HEK293 (cell line): ENCODE measurements around the gene USP3.

Source experiments
- CTCF ChIP-seq: fragments of 450-650 bp; formaldehyde crosslinking; IDR thresholded peaks from 2 replicates; pipeline ENCODE4 v1.5.1; 2016; ENCODE audit warnings: missing biosample characterization, missing genetic modification characterization
- EGR2 ChIP-seq: fragments of 450-650 bp; formaldehyde crosslinking; IDR thresholded peaks from 2 replicates; pipeline ENCODE4 v1.5.1; 2016; ENCODE audit warnings: low read depth, missing biosample characterization, missing genetic modification characterization
- OSR2 ChIP-seq: fragments of 450-650 bp; formaldehyde crosslinking; IDR thresholded peaks from 2 replicates; pipeline ENCODE4 v1.5.1; 2016; ENCODE audit warnings: missing biosample characterization, missing genetic modification characterization
- RBAK ChIP-seq: fragments of 450-650 bp; formaldehyde crosslinking; IDR thresholded peaks from 2 replicates; pipeline ENCODE4 v1.5.1; 2016; ENCODE audit warnings: missing biosample characterization, missing genetic modification characterization
- REST ChIP-seq: fragments of 450-650 bp; formaldehyde crosslinking; IDR thresholded peaks from 2 replicates; pipeline ENCODE4 v1.5.1; 2016; ENCODE audit warnings: missing biosample characterization, missing genetic modification characterization
- ZNF121 ChIP-seq: fragments of 450-650 bp; formaldehyde crosslinking; IDR thresholded peaks from 2 replicates; pipeline ENCODE4 v1.5.1; 2016; ENCODE audit warnings: missing biosample characterization, missing genetic modification characterization
- ZNF133 ChIP-seq: fragments of 450-650 bp; formaldehyde crosslinking; IDR thresholded peaks from 2 replicates; pipeline ENCODE4 v1.5.1; 2016; ENCODE audit warnings: missing biosample characterization, missing genetic modification characterization
- ZNF449 ChIP-seq: fragments of 450-650 bp; formaldehyde crosslinking; IDR thresholded peaks from 2 replicates; pipeline ENCODE4 v1.5.1; 2017; ENCODE audit warnings: missing biosample characterization, mild to moderate bottlenecking, missing genetic modification characterization, moderate library complexity

- peak; percentile 49; the same call in 1 of the 2 replicates for TF ChIP-seq OSR2 (tag by site-specific recombination)
- TF ChIP-seq CTCF (tag by site-specific recombination): no peak
- TF ChIP-seq REST (tag by site-specific recombination): no peak
- TF ChIP-seq RBAK: no peak
- no peak for TF ChIP-seq EGR2 (tag by site-specific recombination)
- TF ChIP-seq ZNF133 (tag by site-specific recombination): no peak
- no peak for TF ChIP-seq ZNF449 (tag by site-specific recombination)
- no peak for TF ChIP-seq ZNF121 (tag by site-specific recombination)
These were observed 49.0 kb downstream of the USP3 start for GRCh38 chr15:63553388-63553791.
